ELF-1 (cell line): ENCODE results near the gene PLA2G6.

Source experiments
- DNase-seq: peaks from one replicate; pipeline ENCODE4 v3.0.0-alpha.2; 2016; ENCODE audit warnings: low read depth, low spot score

The PLA2G6 gene

DNA sequence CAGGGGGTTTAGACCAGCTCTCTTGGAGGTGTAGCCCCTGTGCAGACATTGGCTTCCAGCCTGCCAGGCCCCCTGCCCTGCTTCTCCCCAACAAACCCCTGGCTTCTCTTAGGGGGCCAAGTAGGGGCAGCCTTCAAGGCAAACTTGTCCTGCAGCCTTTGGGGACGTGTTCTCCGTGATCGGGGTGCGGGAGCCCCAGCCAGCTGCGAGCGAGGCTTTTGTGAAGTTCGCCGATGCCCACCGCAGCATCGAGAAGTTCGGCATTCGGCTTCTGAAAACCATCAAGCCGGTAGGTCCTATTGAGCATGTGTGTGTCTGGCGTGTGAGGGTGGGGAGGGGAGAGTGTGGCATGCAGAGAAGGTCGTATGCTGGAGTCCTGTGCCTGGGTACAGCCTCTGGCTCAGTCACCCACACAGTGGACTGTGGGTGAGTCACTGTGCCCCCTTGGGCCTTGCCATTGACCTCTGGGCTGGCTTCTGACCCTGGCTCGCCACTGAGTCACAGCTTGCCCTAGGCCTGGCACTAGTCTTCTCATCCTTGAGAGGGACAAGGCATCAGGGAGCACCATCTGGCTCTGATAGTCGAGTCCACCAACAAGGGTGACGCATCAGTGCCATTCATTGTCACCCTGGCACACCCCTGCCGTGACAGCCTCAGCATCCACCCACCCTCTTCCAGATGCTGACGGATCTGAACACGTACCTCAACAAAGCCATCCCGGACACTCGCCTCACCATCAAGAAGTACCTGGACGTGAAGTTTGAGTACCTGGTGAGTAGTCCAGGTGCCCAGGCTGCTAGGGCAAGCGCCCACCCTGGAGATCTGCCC, 109.1 kb downstream of the PLA2G6 start:
- no peak for DNase-seq

DNA sequence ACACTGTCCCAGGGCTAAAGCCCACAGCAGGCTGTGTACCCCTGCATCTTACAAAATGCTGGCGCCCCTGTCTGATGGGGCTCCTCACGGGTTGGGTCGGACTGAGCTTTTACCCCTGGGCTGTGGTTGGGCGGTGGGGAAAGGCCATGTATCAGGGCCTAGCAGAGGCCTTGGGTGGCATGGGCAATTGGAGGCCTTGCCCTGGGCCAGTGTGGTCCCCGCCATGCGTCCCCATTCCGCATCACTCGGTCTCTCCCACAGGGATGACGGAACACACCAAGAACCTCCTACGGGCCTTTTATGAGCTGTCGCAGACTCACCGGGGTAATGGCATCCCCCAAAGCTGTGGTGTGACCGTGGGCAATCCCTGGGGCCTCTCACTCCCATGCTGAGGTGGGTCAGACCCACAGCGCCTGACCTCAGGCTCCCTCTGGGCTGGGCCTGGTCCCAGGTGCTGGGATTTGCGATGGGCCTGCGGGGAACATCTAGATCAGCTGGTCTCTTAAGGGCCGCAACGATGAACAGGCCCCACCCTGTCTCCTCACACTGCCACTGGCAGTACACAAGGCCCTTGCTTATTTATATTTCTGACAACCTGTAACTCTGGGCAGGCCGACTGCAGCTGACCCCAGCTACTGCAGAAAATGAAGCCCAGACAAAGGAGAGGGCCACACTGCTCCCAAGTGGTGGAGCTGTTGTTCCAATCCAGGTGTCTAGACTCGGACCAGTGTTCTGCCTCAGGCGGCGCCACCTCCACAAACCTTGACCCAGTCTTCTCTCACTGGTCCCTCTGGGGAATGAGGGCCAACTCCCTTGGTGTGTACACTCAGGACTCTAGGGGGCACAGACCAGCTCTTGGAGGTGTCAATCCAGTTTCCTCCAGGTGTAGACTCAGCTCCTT, 110.0 kb downstream of the PLA2G6 start:
- DNase-seq: no peak

DNA sequence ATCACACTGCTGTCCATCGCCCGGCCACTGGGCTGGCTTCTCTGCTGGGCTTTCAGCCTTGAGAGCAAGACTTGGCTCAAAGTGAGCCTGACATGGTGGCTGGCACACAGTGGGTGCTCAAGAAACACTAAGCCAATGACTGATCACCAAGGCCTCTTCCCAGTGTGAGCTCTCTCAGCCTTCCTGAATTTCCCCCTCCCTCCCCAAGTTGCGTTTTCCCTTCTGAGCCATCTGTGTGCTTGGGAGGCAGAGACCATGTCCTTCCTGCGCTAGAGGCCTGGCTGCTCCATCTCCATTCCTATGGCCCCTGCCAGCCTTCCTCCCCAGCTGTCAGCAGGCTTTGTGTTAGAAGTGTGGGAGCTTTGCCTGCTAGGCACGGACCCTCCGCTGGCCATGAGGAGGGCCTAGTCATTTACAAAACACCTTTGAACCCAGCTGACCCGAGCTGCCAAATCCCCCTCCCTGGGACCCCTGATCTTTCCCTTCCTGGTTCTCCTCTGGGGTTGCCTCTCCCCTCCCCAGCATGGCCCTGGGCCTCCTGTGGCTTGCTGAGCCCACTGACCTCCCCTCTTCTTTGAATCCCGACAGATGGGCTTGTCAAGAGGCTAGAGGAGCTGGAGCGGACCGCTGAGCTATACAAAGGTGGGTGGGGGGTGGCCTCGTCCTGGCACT, 111.2 kb downstream of the PLA2G6 start:
- no peak for DNase-seq

DNA sequence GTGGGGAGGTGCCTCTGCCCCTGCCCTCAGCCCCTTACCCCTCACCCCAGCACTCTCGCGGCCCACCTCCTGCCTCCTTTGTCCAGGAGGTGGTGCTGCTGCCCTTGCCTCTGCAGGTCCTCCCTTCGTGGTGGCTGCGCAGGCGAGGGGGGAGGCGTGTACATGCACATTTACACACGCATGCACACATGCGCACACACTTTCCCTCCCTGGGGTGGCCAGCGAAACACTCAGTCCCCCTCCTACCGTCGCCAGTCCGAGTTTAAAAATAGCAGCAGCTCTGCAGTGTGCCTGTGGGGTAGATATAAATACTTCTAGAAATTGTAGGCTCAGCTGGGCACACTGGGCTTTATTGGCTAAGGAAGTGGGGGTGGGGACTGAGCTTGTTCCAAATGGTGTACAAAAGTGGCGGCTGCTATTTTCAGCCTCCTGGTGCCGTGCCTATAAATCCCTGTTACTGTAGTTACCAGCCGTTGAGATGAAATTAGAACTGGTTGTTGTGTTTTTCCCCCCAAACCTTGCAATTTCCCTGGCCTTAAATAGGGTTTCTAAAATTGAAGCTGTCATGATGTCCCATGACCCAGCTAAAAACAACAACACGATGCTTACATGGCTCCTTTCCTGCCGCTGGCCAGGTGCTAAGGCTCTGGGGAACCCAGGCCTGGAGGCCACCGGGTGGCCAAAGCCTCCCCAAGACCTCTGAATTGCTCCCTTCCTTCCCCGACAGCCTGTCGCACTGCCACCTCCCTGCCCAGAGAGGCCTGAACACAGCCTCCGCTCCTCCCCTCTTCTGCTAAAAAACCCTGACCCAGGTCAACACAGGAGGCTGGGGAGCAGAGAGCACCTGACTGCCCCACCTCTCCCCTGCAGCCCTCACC, 112.0 kb downstream of the PLA2G6 start:
- DNase-seq: no peak

DNA sequence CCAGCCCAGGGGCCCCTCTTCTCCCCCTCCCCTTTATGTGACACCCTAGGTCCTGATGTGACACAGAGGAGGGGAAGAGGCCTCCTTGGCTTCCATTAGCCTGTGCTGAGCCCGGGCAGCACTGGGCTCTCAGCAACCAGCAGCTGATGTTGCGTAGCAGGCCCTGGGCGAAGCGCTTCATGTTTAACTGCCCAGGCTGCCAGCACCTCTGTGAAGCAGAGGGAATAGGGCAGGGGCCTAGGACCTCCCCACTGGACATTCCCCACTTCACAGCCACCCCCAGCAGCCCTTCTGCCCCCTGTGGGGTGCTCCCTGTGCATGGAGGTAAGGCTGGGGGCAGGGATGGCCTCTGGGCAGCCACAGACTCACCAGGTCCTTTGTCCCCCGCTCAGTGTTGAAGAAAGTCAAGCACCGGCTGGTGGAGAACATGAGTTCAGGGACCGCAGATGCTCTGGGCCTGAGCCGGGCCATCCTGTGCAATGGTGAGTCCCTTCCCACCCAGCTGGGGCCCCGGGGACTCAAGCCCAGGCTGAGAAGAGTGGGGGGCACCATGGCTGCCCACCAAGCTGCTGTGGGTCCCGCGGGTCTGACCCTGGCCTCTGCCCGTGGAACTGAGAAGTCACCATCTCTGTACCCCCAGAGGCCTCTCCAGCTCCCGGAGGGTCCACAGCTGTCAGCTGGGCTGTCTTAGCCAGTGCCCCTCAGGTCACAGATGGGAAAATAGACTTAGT, 112.8 kb downstream of the PLA2G6 start:
- DNase-seq: no peak

DNA sequence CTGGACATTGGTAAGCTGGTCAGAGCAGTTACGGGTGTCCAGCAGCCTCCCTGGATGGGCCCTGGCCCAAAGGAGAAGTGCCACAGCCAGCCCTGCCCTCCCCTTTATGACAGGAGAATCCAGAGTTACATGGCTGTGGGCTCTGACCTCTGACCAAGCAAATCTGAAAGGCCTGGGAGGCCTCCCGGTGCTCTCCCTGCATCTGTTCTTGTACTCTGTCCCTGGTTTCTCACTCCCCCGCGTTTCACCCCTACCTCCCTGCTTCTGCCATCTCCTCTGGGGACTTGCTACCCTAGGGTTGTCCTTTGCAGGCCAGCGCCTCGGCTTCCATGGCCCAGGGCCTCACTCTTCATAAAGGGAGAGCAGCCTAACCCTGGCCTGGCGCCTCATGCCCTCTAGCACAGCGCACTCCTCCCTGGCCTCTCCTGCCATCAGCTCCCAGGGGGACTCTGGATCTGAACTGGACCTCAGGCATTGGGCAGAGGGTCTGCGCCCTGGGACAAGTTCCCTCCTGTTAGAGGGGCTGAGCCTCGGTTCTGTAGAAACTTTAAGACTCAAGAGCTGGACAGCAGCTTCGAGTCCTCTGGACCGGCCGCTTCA, 113.8 kb downstream of the PLA2G6 start:
- DNase-seq: no peak

- no peak for DNase-seq
Measured at GRCh38 chr22:38067028-38067415, 114.6 kb downstream of the PLA2G6 start.

GRCh38 chr22:38066381-38067027, 115.1 kb downstream of the PLA2G6 start:
- no peak for DNase-seq

DNA sequence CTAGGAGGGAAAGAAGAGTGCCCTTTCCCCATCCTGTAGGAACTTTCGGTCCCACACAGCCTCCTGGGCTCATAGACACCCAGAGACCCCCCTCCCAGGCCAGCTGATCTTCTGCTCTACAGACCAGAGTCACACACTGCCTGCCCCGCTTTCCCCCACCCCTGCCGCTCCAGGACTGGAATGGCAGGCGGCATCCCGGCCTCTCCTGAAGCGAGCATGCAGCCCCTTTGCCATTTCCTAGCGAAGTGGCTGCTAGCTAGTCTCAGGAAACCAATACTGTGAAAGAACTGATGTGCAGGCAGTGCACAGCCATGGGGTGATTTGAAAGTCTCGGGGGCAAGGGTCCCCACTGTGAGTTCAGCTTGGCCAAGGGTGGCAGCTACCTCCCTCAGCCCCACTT, 116.1 kb downstream of the PLA2G6 start:
- no peak for DNase-seq

DNA sequence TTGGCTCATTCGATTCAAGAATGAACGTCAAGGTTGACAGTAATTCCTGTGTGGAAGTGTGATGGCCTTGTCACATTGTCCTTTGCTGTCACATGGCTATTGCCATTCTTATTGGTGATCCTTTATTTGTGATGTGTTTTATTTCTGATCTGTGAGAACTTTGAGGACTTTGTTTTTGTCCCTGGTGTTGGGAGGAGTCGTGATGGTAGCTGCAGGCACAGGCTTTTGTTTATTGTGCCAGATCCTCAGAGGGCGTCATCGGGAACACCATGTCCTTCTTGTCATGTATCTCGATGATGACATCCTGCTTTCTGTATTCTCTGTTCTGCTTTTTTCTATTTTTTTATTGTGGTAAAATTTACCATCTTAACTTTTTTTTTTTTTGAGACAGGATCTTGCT, 118.8 kb downstream of the PLA2G6 start:
- DNase-seq: no peak
